BE2C (cell line): Measurements from ENCODE around the gene AGK.
"Not testable (repeated sequence)": the region's sequence is repeated elsewhere in the genome, so short reads cannot be mapped to it uniquely, and the experiment has no call there.

ENCODE experiments used
- DNase-seq: peaks from one replicate; pipeline ENCODE4 v3.0.0-alpha.2; 2020
- H3K27me3 ChIP-seq: fragments of 250-450 bp; sonication (Bioruptor Pico); 2 replicates; pipeline ENCODE4 v1.5.1; 2020; ENCODE audit warnings: mild to moderate bottlenecking
- H3K36me3 ChIP-seq: fragments of 250-450 bp; sonication (Bioruptor Pico); 2 replicates; pipeline ENCODE4 v1.5.1; 2020; ENCODE audit warnings: mild to moderate bottlenecking
- H3K4me1 ChIP-seq: fragments of 250-450 bp; sonication (Bioruptor Pico); 2 replicates; pipeline ENCODE4 v1.5.1; 2020
- H3K4me3 ChIP-seq: 2 replicates; pipeline ENCODE4 v1.5.1; 2011; ENCODE audit warnings: low read depth, low read length
- H3K9me3 ChIP-seq: fragments of 250-450 bp; sonication (Bioruptor Pico); 2 replicates; pipeline ENCODE4 v1.5.1; 2020
- TF ChIP-seq, protein P1 (sequence below): IDR thresholded peaks from 2 replicates; pipeline ENCODE4 v1.5.1; 2012; ENCODE audit warnings: mild to moderate bottlenecking, low read depth, low read length

The AGK gene

DNA sequence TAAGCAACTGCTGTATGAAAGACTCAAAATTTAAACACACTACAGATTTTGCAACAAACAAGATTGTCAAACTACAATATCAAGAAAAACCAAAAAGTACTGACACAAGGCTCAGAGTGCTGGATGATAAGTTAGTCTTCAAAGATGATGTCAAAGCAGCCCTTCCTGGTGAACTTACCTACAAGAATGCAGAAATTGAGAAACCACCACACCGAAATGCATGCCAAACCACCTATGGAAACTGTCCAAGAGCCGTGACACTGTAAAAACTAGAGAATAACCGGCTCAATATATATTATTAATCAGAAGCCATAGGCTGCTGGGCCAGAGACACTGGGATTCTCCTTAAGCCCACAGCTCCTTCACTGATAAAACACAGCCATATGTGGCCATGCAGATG, 125.4 kb downstream of the AGK start:
- Histone ChIP-seq H3K4me3 (no peak overlapping the region), H3K9me3 (no peaks in the 10 kb centered on the region), H3K4me1 (no peaks in the 10 kb centered on the region), H3K27me3 (no peaks in the 10 kb centered on the region), H3K36me3 (no peaks in the 10 kb centered on the region)
- TF ChIP-seq, protein P1, sequence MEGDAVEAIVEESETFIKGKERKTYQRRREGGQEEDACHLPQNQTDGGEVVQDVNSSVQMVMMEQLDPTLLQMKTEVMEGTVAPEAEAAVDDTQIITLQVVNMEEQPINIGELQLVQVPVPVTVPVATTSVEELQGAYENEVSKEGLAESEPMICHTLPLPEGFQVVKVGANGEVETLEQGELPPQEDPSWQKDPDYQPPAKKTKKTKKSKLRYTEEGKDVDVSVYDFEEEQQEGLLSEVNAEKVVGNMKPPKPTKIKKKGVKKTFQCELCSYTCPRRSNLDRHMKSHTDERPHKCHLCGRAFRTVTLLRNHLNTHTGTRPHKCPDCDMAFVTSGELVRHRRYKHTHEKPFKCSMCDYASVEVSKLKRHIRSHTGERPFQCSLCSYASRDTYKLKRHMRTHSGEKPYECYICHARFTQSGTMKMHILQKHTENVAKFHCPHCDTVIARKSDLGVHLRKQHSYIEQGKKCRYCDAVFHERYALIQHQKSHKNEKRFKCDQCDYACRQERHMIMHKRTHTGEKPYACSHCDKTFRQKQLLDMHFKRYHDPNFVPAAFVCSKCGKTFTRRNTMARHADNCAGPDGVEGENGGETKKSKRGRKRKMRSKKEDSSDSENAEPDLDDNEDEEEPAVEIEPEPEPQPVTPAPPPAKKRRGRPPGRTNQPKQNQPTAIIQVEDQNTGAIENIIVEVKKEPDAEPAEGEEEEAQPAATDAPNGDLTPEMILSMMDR, result no peak
- DNase-seq, result no peak

DNA sequence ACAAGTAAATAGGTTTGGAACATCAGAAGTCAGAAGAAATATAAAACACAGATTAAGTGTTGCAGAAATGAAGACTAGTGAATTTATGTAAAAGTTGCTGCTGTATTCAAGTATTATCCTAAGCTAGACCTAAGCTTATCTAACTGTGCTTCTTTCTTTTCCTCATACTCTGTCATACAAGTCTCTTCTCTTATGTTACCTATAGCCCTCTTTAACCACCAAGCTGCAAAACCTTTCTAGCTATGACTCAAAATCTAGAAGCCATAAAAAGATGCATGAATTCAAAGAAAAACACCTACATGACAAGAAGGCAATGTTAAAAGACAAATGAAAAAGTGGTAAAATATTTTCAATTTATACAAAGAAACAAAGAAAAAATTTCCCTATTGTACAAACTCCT, 127.8 kb downstream of the AGK start:
- no peaks in the 10 kb centered on the region for H3K36me3 ChIP-seq
- H3K4me1 ChIP-seq, result no peaks in the 10 kb centered on the region
- TF ChIP-seq, protein P1, result no peak
- no peak for DNase-seq
- no peaks in the 10 kb centered on the region for H3K27me3 ChIP-seq
- no peaks in the 10 kb centered on the region for H3K9me3 ChIP-seq
- H3K4me3 ChIP-seq, result no peak overlapping the region

DNA sequence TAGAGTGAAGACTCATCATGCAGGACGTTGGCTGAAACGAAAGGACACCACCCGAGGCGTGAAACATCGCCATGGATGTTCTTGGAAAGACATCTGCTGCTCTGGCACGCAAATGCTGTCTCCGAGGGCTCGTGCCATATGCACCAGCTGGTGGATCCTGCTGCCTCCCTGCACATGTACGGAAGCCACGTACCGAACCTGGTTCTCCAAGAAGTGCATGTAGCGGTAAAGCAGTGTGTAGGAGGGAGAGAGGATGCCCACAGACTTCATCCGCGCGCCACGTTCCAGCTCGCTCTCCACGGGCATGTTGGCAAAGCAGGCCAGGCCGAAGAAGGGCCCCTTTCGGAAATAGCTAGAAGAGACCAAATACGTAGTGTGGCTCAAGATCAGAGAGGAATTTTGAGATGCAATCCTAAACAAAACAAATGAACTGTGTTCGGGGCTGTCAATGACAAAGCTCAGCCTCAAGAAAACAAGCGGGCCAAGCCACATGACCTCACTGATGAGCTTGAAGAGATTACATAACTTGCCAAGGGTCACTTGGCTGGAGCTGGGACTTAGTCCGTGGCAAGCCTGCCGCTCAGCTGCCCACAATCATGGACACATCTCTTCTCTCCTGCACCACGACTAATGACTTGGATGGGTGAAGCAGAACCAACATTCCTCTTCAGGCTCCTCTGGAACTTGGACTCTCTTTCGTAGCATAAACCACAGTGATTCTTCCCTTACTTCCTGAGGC, 134.2 kb downstream of the AGK start:
- DNase-seq, result no peak
- Histone ChIP-seq H3K9me3 (no peaks in the 10 kb centered on the region), H3K4me3 (no peak overlapping the region), H3K36me3 (peaks cover 6% of the 10 kb centered on the region; the same call in 1 of the 2 replicates), H3K4me1 (no peaks in the 10 kb centered on the region), H3K27me3 (no peaks in the 10 kb centered on the region)
- TF ChIP-seq, protein P1, result no peak

DNA sequence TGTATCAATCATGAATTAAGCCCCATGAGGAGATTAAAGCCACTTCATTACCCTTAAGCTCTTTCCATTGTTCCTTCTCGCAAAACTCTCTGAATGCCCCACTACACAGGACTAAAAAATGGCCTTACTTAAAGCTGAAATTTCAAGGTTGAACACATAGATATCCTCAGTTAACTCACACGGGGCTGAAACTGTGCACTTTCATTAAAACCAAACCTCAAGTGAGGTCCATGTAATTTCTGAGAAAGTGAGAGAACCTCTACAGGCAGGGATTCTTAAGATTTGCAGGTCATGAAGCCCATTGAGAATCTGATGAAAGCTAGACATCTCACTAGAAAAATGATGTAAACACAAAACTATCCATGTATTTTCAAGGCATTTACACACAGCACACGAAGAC, 134.9 kb downstream of the AGK start:
- Histone ChIP-seq H3K9me3 (no peaks in the 10 kb centered on the region), H3K4me3 (no peak overlapping the region), H3K36me3 (peaks cover 6% of the 10 kb centered on the region; the same call in 1 of the 2 replicates), H3K27me3 (no peaks in the 10 kb centered on the region), H3K4me1 (no peaks in the 10 kb centered on the region)
- TF ChIP-seq, protein P1, result no peak
- no peak for DNase-seq

DNA sequence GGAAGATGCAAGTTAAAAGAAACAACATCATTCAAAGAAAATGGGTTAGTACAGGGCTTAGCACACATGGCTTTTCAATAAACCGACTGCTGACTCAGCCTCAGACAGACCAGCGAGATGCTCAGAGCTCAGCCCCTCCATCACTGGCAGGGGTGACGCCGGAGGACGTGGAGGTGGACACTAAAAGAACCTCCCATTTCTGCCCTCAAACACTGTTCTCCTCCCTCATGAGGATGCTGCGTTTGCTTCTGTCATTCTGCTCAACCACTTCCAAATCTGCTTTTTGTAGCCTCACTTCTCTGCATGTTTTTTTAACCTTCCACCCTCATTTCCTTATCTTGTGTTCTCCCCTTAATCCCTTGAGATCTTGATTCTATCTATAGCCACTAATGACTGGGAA, 135.5 kb downstream of the AGK start:
- Histone ChIP-seq H3K4me3 (no peak overlapping the region), H3K9me3 (no peaks in the 10 kb centered on the region), H3K36me3 (peaks cover 6% of the 10 kb centered on the region; the same call in 1 of the 2 replicates), H3K27me3 (no peaks in the 10 kb centered on the region), H3K4me1 (no peaks in the 10 kb centered on the region)
- DNase-seq, result no peak
- TF ChIP-seq, protein P1, result no peak

DNA sequence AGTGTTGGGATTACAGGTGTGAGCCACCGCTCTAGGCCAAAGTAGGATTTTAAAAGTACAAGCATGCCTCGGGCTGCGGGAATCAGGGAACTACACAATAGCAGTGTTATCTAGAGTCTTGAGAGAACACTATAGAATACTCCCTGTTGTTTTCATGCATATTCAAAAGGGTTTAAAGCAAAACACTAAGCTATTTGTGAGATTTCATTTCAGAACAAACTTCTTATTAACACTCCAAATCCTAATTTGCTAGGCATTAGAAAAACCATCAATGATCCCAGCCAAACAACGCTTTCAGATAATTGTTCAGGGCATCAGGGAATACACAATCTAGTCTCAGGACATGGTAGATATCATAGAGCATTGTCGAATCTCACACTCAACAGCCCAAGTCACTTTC, 136.8 kb downstream of the AGK start:
- TF ChIP-seq, protein P1, result no peak
- Histone ChIP-seq H3K4me3 (no peak overlapping the region), H3K36me3 (peaks cover 6% of the 10 kb centered on the region; the same call in 1 of the 2 replicates), H3K27me3 (no peaks in the 10 kb centered on the region), H3K4me1 (no peaks in the 10 kb centered on the region), H3K9me3 (no peaks in the 10 kb centered on the region)
- DNase-seq, result no peak

DNA sequence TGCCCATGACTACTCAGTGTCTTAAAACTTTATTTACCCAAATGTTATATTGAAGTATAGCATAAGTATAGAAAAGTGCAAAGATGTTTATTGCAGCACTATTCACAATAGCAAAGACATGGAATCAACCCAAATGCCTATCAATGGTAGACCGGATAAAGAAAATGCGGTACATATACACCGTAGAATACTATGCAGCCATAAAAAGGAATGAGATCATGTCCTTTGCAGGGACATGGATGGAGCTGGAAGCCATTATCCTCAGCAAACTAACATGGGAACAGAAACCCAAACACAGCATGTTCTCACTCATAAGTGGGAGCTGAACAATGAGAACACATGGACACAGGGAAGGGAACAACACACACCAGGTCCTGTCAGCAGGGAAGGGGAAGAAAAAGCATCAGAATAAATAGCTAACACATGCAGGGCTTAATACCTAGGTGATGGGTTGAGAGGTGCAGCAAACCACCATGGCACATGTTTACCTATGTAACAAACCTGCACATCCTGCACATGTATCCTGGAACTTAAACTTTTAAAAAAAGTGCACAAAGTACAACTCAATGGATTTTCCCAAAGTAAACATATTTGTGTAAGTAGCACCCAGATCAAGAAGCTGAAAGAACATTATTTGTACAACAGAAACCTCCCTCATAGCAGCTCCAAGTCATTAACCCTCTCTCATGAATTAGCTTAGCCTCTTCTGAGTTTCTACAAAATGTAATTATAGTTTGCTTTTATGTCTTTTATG, 138.0 kb downstream of the AGK start:
- not testable (repeated sequence) for H3K27me3 ChIP-seq, H3K36me3 ChIP-seq

More for the DNA sequence above, 138.0 kb downstream of the AGK start:
- H3K9me3 ChIP-seq, H3K4me1 ChIP-seq, DNase-seq, H3K4me3 ChIP-seq: not testable (repeated sequence)
